ENCODE results near the gene AURKAIP1.

The AURKAIP1 gene

DNA sequence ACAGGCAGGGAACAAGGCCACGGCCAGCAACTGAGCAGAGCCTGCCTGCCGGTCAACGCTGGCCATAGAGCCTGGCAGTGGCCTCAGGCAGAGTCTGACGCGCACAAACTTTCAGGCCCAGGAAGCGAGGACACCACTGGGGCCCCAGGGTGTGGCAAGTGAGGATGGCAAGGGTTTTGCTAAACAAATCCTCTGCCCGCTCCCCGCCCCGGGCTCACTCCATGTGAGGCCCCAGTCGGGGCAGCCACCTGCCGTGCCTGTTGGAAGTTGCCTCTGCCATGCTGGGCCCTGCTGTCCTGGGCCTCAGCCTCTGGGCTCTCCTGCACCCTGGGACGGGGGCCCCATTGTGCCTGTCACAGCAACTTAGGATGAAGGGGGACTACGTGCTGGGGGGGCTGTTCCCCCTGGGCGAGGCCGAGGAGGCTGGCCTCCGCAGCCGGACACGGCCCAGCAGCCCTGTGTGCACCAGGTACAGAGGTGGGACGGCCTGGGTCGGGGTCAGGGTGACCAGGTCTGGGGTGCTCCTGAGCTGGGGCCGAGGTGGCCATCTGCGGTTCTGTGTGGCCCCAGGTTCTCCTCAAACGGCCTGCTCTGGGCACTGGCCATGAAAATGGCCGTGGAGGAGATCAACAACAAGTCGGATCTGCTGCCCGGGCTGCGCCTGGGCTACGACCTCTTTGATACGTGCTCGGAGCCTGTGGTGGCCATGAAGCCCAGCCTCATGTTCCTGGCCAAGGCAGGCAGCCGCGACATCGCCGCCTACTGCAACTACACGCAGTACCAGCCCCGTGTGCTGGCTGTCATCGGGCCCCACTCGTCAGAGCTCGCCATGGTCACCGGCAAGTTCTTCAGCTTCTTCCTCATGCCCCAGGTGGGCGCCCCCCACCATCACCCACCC is 43.7 kb downstream of the AURKAIP1 start, which contains the start of gene TAS1R3:
TAS1R3 (plus strand) TSS at position 213 of the 898 bp plus-strand sequence; CDS start at position 279, 66 bp downstream.
- DNase-seq = no peak

- no peak for DNase-seq
Observed at GRCh38 chr1:1330366-1331067, 44.5 kb downstream of the AURKAIP1 start.

DNA sequence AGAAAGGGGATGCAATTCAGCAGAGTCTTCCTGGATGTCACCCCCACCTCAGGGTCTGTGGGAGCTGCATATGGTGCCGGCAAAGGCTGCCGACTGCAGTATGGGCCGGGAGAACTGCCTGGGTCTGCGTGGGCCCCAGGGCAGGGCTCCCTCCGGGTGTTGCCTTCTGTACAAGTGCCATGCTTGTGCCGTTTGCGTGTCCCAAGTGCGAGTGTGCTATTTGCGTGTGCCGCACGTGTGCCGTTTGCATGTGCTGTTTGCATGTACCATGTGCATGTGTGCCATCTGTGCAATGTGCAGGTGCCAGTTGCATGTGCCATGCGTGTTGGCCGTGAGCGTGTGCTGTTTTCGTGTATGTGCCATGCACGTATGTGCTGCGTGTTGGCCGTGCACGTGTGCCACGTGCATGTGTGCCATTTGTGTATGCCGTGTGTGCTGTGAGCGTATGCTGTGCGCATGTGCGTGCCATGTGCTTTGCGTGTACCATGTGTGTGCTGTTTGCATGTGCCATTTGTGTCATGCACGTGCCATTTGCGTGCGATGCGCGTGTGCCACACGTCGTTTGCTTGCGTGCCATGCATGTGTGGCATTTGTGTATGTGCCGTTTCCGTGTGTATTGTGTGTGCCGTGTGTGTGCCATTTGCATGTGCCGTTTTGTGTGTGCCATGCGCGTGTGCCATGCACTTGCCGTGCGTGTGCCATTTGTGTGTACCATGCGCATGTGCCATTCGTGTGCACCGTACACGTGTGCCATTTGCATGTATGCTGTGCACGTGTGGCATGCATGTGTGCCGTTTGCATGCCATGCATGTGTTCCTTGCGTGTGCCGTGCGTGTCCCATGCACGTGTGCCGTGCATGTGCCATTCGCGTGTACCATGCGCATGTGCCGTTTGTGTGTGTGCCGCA is 45.5 kb downstream of the AURKAIP1 start:
- no peak for DNase-seq

- DNase-seq = no peak
Observed at GRCh38 chr1:1328254-1328653, 46.8 kb downstream of the AURKAIP1 start.

- no peak for DNase-seq
Observed at GRCh38 chr1:1327291-1327690, 47.7 kb downstream of the AURKAIP1 start.

DNA sequence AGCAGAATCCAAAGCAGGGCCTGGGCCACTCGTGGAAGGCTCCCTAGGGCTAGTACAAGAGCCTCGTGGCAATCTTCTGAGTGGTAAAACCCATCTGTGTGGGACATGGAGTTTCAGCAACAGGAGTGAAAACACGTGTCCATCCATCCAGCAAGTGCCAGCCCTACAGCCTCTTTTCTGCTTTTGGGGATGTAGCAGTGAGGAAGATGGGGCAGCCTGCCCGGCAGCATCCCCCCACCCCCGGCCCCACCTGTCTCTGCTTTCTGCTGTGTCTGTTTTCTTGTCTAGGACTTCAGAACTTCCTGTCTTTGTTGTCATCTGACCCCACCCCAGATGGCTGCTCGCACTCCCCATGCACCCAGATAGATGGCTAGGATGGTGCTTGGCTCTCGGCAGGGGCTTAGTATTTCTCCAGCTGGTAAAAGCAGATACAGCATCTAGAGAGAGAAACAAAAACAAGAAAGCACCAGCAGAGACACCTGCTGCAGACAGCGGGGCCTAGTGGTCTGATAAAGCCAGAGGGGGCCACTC is 48.9 kb downstream of the AURKAIP1 start:
- DNase-seq = no peak

GRCh38 chr1:1325288-1326074 is 49.5 kb downstream of the AURKAIP1 start:
- no peak for DNase-seq

GRCh38 chr1:1324524-1325287 is 50.3 kb downstream of the AURKAIP1 start, which contains the start of the genes CPTP and INTS11:
Gene CPTP (plus strand): TSS chr1:1324802. CDS start chr1:1326911, 2,109 bp downstream.
Gene INTS11 (minus strand): TSS chr1:1324660. CDS start chr1:1324608, 52 bp downstream.
- peak; percentile 87 for DNase-seq

DNA sequence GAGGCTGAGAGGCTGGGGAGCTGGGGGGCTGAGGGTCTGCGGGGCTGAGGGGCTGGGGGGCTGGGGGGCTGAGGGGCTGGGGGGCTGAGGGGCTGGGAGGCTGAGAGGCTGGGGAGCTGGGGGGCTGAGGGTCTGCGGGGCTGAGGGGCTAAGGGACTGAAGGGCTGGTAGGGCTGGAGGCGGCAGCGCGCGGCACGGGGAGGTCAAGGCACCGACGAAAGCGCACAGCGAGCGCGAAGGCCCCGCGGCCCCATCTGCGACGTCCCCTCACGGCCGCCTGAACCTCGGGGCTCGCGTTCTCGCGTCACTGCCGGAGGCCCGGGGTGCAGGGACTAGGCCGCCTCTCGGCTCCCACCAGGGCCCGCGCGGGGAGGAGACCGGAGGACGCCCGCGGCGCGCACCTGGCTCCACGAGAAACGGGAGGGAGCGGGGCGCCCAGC is 50.9 kb downstream of the AURKAIP1 start:
- no peak for DNase-seq
